HG03354 (cell line): Measurements from ENCODE around the gene ADCY10.

Experiments
- ATAC-seq: cut with Tn5 transposase; IDR thresholded peaks from one replicate; pipeline ENCODE4 v1.9.1; 2021; ENCODE audit warnings: mild to moderate bottlenecking; ENCODE audit not compliant: unreplicated experiment, poor library complexity, severe bottlenecking

The ADCY10 gene, protein sequence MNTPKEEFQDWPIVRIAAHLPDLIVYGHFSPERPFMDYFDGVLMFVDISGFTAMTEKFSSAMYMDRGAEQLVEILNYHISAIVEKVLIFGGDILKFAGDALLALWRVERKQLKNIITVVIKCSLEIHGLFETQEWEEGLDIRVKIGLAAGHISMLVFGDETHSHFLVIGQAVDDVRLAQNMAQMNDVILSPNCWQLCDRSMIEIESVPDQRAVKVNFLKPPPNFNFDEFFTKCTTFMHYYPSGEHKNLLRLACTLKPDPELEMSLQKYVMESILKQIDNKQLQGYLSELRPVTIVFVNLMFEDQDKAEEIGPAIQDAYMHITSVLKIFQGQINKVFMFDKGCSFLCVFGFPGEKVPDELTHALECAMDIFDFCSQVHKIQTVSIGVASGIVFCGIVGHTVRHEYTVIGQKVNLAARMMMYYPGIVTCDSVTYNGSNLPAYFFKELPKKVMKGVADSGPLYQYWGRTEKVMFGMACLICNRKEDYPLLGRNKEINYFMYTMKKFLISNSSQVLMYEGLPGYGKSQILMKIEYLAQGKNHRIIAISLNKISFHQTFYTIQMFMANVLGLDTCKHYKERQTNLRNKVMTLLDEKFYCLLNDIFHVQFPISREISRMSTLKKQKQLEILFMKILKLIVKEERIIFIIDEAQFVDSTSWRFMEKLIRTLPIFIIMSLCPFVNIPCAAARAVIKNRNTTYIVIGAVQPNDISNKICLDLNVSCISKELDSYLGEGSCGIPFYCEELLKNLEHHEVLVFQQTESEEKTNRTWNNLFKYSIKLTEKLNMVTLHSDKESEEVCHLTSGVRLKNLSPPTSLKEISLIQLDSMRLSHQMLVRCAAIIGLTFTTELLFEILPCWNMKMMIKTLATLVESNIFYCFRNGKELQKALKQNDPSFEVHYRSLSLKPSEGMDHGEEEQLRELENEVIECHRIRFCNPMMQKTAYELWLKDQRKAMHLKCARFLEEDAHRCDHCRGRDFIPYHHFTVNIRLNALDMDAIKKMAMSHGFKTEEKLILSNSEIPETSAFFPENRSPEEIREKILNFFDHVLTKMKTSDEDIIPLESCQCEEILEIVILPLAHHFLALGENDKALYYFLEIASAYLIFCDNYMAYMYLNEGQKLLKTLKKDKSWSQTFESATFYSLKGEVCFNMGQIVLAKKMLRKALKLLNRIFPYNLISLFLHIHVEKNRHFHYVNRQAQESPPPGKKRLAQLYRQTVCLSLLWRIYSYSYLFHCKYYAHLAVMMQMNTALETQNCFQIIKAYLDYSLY (N-terminal part only)

DNA sequence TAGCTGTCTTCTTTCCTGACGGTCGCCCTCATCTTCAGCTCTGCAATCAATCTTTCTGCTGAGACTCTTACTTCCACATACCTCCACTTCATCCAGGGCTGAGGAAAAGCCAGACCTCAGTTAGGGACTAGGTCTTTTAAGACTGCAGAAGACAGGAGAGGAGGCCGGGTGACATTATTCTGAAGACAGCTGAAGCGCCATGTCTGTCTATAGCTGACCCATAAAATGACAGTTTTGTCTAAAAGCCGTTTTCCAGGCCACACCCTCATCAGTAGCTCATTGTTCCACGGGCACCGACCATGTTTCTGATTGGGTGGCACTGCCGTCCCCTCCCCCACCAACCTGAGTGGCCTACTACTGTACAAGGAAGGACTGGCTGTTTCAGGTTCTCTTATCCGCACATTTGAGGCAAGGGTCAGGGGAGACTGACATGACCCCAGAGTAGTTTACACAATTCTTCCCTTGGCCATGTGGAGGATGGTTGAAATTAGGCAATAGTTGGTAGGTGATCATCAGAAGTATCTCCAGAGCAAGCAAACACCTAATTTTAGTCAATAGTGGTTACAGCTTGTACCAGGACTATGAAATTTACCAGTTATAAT lies at the start of gene ADCY10:
Gene ADCY10 (minus strand): TSS at position 240 of the 602 bp plus-strand sequence. CDS start 8,994 bp downstream, outside the sequence.
- ATAC-seq = no peak

DNA sequence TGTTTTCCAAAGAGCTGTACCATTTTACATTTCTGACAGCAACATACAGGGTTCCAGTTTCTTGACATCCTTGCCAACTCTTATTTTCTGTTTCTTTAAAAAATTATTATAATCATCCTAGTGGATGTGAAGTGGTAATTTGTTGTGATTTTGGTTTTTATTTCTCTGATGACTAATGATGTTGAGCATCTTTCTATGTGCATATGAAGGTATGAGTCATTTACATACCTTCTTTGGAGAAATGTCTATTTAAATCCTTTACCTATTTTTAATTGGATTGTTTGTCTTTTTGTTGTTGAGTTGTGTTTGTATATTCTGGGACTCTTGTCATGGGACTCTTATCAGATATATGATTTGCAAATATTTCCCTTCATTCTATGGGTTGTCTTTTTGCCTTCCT lies 43.8 kb upstream of the ADCY10 start:
- no peak for ATAC-seq

DNA sequence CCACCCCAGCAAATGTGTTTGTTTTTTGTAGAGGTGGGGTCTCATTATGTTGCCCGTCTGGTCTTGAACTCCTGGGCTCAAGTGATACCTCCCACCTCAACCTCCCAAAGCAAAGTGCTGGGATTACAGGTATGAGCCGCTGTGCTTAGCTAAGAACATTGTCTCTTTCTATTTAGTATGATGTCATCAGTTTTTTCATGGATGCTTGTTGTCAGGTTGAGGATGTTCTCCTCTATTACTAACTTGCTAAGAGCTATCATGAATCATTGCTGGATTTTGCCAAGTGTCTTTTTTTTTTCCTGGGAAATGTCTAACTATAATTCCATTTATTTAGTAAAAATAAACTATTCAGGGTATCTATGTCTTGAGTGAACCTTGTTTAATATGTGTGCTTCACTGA lies 42.0 kb upstream of the ADCY10 start:
- ATAC-seq = no peak

DNA sequence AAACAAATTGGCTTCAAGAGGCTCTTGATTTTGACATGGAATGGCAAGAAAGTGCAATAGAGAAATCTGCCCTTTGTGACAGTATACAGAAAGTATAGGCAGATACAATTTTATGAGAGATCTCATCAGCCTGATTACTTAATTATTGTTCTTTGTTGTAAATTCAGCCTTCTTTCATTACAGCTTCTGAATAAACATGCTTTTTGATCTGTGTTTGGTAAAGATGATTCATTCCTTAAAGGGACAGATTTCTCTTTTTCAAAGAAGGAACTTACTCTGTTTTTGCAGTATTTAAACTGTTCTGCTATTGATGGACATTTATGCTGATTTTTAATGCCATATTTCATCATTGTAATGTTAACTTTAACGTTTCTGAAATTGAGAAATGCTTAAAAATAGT lies 36.6 kb upstream of the ADCY10 start:
- ATAC-seq = no peak

DNA sequence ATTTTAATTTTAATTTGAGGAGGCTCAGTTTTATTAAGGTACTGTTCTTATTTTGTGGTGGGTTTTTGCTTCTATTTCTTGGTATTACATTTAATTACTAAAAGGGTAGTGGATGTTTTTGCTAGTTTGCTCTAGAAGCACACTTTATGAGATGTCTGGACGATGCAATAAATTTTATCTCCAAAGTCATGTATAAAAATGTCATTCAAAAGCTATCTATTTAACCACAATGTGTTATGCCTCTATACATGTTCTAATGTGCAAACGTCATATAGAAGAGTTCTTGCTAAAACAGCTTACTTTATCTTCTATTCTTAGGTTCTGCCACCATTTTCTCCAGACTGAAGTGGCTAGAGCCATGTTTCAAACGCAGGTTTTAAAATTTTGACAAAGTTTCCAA lies 35.9 kb upstream of the ADCY10 start:
- ATAC-seq = no peak

DNA sequence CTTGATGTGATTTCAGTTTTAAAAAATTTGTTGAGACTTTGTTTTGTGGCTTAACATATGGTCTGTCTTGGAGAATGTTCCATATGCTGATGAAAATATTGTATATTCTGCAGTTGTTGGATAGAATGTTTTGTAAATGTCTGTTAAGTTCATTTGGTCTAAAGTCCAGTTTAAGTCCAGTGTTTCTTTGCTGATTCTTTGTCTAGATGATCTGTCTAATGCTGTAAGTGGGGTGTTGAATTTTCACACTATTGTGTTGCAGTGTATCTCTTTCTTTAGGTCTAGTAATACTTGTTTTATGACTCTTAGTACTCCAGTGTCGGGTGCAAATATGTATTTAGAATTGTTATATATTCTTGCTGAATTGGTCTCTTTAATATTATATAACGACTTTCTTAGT lies 33.8 kb upstream of the ADCY10 start:
- ATAC-seq = no peak

DNA sequence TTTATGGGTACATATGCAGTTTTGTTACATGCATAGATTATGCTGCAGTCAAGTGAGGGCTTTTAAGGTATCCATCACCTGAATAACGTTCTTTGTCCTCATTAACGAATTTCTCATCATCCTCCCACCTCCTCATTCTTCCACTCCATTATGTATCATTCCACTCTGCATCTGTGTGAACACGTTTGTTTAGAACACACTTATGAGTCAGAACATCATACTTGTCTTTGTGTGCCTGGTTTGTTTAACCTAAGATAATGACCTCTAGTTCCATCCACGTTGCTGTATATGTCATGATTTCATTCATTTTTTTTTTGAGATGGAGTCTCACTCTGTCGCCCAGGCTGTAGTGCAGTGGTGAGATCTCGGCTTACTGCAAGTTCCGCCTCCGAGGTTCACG lies 29.6 kb upstream of the ADCY10 start:
- ATAC-seq = no peak

DNA sequence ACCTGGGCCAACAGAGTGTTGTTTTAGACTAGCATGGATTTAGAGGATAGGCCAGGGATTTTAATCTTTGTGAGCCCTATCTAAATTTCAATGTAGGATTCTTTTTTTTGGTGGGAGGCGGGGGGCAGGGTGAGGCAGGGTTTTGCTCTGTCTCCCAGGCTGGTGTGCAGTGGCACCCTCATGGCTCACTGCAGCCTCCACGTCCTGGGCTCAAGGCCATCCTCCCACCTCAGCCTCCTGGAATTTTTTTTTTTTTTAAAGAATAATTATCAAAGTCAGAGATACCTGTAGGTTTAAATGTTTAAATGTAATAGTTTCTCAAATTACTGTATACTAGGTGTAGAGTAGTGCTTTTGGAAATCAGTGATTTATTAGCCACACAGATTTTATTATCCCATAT lies 26.3 kb upstream of the ADCY10 start:
- ATAC-seq = no peak

DNA sequence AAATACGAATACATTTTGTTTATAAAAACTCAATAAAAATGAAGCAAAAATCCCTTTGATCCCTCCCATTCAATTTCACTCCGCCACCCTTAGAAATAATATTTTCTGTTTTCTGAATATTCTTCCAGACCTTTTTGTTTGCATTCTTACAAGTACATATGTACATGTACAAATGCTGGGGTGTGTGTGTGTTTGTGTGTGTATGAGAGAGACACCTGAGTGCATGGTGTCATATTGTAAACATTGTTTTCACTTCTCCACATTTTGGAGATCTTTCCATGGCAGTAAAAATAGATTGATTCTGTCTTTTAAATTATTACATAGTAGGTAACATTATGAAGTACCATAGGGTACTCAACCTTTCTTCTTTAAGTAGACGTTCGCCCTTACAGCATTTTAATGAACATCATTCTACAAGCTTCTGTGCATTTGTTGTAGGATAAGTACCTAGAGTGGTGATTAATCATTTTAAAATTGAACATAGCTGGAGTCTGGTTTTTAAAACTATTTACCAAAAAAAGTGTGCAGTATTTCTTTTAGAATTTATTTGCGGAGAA lies 24.2 kb upstream of the ADCY10 start:
- ATAC-seq = no peak

DNA sequence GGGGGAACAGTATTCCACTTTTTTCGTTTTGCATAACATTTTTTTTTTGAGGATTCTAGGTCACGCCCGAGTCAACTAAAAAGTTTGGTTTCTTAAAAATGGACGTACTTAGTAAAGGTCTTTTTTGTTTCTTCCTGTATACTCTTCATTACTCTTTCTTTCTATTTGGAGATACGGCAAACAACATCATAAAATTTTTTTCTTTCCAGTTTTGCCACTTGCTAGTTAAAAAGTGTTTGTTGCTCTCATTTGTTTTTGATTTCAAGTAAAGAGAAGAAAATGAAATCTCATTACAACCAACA lies 23.7 kb upstream of the ADCY10 start:
- ATAC-seq = no peak

DNA sequence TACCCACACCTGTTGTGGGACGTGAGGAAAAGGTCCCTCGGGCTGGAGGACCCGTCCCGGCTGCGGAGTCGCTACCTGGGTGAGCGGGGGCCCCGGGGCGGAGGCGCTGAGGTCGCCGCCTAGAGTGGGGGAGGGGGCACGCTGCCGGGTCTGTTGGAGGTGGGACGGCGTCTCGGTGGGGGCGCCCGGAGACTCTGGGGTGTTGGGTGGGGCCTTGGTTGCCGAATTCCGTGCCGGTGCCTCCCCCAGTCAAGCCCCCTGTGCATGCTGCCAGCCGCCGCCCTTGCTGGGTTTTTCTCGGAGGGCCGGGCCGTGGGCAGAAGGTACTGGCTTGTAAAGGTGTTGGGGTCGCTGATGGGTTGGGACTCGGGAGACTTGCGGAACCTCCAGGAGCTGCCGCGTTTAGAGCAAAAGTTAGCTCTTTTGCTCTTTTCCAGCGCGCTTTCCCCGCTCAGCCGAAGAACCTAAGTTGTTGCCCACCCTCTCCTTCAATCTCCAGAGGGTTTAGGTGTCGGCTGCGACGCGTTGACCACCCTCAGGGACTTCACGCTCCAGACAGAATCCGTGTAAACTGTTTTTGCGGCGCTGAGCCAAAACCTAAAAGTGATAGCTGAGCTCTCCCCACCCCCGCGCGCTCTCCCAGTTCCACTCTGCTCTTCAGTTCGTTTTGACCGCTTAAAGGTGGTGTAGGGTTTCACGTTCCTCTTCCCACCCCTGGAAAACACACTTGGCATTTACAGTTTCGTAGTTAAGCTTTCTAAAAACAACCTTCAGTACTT lies 23.2 kb upstream of the ADCY10 start, which contains the start of gene MPC2:
Gene MPC2 (minus strand): TSS at position 143 of the 779 bp plus-strand sequence. CDS start 1,231 bp downstream, outside the sequence.
- ATAC-seq = peak; percentile 28

DNA sequence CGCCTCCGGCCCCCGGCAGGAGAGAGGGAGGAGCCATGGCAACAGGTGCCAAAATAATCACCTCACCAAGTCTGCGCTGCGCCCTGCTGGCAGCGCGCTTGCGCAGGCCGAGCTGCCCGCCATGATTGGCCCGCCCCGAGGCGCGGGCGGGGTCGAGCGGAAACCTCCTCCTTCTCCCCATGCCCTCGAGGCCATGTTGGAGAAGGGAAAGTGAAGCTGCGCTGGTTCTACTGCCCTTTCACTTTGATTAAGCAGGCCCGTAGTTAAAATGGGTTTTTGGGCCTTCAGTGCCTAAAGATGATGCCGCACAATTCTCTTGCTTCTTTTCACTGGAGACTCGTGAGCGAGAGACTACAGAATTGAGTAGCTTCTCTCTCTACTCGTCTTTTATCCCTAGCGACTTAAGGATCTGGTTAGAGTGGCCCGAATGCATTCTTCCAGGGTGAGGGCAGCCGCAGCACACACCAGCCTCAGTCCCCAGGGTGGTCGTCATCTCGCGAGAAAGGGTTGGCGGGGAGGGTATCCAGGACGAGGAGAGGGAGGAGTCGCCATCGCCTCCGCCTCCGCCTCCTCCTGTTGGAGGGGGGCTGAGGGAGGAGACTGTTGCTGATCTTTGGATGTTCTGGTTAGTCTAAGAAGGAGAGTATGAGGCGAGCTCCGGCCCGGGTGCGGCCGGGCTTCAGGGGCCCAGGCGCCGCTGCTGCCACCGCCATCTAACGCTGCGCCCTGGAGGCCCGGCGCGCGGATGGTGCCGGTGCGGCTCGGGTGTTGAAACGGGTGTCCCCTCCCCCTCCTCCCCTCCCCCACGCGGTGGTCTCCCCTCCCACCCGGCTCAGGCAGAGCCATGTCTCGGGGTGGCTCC lies 22.4 kb upstream of the ADCY10 start, which contains the start of gene DCAF6:
Gene DCAF6 (plus strand): TSS at position 616 of the 862 bp plus-strand sequence. CDS start 229 bp downstream, at position 845.
- ATAC-seq = peak; percentile 76

DNA sequence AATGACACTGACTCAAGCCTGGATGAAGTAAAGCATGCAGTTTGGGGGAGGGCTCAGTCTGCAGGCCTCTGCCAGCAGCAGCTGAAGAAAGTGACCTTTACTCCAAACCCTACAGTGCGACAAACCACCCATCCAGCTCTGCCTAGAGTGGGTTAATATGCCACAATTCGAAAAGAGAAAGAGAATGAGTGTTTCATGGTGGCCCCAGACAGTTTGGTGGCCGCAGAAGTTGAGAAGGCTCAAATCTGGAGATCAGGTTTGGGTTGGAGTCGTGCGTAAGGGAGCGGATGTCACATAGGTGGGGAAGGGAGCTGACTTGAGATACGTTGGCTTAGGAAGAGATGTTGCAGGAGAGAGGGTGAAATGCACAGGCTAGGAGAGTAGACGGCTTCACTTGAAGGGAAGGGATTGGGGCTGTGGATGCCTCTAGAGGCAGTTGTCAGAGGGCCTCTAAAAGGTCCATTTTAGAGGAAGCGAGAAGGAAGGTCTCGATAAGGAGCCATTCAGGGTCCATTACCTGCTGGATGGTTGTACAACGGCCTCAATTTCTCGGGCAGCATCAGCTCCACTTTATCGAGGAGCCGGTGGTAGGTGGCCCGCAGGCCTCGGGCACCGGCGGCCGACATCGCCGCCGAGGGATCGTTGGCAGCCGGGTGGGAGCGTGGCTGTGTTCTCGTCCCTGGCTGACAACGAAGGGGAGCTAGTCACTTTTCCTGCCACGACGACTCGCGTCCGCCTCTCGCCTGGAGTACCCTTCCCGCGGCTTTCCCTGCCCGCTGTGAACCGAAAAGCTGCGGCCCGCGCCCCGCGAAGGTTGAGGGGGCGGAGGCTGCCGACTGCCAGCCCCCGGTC lies 21.5 kb upstream of the ADCY10 start:
- ATAC-seq = peak; percentile 9

DNA sequence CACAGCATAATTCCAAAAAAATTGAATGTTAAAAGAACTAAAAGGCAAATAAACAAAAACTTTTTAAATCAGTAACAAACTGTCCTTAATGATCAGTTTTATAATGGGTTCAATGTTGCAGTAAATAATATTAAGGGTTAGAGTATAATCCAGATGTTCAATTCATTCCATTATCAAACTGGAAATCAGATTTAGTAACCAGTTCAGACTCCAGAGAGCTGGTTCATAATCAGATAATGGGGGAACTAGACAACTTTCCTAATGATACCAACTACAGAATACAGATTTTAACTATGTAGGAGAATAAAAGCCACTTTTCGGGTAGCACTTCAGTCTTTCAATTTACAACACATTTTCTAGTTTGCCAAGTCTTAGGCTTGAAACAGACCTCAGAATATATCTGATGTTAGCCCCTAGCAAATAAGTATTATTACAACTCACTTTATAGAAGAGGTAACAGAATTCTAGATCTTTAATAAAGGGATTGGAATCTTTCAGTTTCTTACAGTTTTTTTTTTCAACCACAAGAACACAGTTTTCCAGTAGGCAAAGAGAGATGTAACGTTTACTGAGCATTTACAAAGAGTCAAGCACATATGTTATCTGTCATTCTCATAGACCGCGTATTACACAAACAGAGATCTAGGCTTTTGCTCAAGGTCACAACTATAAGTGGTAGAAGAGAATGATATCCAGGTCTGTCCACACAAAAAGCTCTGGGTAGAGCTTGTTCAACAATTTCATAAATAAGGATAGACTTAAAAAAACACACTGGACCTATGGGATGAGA lies 20.7 kb upstream of the ADCY10 start:
- ATAC-seq = no peak

DNA sequence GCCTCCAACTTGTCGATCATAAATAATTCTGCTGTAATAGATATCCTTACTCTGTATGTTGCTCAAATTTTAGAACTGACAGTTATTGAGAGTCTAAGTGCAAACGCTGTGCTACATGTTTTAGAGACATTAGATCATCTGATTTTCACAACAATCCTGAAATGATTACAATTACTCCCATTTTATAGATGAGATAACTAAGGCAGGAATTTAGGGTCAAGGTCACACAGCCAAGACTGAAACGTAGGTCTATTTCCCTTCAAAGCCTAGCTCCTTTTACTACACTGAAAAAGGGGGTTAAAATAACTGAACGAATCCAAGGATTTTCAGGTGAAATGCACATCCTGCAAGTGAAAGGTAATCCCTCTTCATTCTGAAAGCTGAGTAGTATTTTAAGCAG lies 19.9 kb upstream of the ADCY10 start:
- no peak for ATAC-seq

DNA sequence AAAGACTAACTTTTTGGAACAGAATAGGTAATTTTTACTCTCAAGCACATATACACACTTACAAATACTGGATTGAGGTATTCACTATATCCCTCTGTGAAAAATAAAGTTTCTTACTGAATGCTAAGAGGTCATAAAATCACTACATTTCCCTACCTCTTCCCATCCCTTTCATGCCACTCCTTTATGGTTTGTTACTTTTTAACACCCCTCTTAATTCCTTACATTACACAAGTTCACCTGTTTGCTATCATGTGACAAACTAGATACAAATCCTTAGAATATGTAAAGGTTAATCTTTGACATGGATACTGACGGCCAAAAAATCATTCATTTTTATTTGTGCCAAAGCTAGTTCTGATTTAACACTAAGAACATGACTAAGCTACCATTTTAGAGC lies 15.8 kb upstream of the ADCY10 start:
- no peak for ATAC-seq
